GM21825 (cell line): ENCODE results near the gene SYT9.

ENCODE experiments used
- ATAC-seq: cut with Tn5 transposase; IDR thresholded peaks from one replicate; pipeline ENCODE4 v1.9.1; 2021; ENCODE audit warnings: mild to moderate bottlenecking, moderate library complexity; ENCODE audit not compliant: unreplicated experiment

Gene SYT9

DNA sequence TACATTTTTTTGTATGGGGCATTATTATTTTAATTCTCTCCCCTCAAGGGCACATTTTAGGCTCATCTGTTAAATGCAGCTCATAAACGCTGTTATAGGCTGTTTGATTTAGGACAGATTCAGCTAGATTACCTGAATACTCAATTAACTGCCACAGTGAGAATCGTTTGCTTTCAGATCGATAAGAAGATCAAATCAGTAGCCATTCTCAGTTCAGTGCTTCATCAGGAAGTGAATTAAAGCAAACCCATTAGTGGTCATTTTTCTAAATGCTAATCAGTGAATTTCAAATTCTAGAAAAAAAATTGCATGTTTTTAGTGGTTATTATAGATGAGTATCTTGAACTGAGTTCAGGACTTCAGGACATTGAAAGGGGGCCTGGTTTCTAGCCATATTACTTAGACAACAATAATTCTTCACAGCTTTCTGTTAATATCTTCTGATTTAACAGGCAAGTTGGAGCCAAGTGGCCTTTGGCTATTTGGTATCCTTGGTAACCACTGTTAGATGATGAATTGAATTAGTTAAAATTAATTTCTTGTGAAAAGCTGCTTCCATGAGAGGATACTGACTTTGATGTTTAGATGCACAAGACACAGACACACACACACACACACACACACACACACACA is 18.6 kb downstream of the SYT9 start:
- ATAC-seq = no peak

- no peak for ATAC-seq
Observed at GRCh38 chr11:7272373-7272772, 20.7 kb downstream of the SYT9 start.

DNA sequence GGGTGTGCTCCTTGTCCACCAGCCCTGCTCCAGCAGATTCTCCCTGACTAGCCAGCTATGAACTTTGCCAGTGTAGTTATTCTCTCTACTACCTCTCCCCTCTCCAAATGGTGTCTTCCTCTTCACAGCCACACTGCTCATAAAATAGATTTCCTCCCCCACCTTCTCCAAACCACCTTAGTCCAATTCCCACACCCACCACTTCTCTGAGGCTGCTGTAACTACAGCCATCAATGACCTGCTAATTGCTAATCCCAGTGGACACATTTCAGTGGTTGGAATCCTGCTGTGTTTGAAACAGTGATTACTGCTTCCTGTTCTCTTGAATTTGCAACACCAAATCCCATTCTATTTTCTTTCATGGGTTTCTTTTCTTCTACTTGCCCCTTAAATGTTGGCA is 23.4 kb downstream of the SYT9 start:
- ATAC-seq = no peak

- ATAC-seq = no peak
Observed at GRCh38 chr11:7278314-7278917, 26.7 kb downstream of the SYT9 start.

- ATAC-seq = no peak
Observed at GRCh38 chr11:7279676-7280075, 28.0 kb downstream of the SYT9 start.

DNA sequence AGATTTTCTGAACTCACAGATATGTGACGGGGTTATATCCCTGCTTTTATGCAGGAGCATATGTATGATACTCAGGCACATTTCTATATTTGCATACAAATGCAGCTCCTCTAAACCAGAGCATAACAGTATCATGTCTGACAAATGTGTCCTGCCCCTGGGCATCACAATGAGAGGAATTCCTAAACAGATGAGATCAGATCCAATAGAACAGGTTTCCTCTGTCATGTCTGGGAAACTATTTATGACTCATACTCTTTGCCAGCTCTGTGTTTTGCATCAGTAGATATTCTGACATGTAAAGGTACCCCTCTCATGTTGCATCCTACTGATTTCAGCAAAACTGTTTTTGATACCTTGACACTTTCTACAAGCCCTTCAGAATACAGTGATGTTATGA is 29.4 kb downstream of the SYT9 start:
- ATAC-seq = no peak

GRCh38 chr11:7281809-7282208 is 30.1 kb downstream of the SYT9 start:
- no peak for ATAC-seq

GRCh38 chr11:7286178-7286577 is 34.5 kb downstream of the SYT9 start:
- ATAC-seq = no peak

DNA sequence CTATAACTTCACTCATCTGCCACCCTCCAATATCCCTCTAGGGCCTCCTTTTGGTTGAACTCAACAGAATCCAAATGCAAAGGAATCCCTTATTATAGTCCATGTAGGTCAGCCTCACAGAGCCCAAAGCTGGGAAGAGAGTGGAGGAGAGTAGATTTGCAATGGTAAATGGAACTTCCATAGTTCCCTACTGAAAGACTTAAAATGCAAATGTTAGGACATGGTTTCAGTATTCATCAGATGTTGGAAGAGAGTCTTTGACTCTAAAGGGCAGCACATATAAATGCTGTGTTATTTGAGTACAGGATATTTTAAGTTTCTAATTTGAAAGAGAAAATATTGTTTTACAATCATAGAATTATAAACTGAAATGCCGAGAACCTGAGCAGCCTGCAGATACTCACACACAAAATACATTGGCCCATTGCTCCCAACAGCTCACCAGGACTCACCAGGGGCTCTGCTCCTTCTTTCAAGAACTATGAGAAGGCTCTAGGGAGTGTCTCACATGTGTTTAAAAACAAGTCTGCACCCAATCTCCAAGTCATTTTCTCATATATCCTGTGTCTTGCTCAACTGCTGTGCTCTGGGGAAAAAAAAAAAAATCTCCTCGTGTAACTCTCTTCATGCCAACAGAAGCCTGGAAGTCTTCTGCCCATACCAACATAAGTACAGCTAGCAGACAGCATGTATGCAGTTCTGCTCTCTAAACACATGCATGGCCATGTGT is 39.6 kb downstream of the SYT9 start:
- no peak for ATAC-seq

GRCh38 chr11:7292922-7293321 is 41.2 kb downstream of the SYT9 start:
- ATAC-seq = no peak

DNA sequence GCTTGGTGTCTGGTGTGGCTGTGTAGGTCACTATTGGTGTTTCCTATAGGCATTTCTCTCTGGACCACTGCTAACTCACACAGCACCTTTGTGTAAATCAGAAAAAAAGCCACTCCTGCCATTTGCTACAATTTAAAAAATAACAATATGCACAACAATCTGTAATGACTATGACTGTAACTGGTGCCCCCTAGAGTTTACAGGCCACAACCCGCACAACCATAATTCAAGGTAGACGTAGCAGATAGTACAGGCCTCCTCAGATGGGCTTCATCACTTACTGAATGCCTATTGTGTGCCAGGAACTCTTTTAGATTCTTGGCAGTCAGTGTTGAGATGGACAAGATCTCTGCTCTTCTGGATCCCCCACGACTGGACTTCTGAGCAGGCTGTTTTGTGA is 47.7 kb downstream of the SYT9 start:
- ATAC-seq = no peak

DNA sequence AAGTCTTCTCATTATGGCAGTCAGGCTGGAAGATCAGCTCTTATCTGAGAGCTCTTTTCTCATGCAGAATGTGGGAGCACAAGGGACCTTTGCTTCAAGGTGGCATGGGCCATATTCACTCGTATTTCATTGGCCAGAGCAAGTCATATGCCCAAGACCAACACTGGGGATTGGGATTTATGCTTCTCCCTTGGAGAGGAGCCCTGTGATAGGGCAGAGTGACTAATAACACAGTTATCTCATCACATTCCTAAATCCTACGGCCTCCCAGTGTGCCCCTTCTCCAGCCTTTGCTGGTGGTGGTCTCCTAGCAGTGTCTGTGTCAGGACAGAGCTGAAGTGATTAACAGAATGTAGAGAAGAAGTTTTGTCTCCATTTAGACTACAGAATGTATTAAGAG is 48.6 kb downstream of the SYT9 start:
- ATAC-seq = no peak

DNA sequence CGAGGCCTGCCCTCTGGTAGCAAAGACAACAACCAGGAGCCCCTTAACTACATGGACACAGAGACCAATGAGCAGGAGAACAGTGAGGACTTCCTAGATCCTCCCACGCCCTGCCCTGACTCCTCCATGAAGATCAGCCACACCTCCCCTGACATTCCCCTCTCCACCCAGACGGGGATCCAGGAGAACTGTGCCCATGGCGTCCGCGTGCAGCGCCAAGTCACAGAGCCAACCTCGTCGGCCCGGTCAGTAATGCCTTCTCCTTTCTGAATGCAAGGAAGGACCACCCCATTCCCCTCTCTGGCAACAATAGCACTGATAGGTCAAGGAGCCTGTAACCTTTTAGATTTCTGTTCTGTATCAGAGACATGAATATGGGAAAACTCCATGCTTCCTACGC is 51.4 kb downstream of the SYT9 start:
- no peak for ATAC-seq

DNA sequence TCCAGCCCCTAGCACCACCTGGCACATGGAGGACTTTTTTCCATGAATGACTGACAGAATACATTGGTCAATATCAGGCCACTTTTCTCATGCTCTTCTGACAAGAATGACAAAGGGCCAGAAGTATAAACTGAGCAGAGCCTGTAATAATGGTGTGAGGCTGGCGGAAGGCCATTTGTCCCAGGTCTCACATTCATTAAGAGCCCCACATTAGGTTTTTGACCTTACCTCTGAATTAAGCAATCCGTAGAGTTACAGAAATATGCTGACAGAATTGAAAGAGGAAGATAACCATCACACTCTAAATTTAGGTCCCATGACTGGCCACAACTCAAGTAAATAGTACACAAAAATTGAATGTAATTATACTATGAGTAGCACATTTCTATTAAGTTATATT is 55.2 kb downstream of the SYT9 start:
- ATAC-seq = no peak

DNA sequence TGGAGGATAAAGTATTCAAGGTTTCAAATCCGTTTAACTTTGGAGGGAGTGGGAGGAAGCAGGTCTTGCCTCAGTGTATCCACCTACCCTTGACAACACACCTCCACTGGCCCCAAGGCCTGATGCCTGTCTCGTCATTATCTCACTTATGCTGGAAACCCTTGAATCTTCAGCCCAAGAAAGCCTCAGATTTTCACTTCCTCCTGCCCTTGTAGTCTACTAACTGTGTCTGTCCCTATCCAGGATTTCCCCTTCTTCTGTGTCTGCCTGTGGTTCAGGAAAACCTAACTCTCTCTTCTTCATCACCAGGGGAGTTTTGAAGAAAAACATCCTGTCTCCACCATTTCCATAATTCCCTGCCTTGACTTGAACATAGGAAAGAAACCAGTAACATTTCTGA is 56.1 kb downstream of the SYT9 start:
- ATAC-seq = no peak

- no peak for ATAC-seq
Observed at GRCh38 chr11:7311903-7312302, 60.2 kb downstream of the SYT9 start.

GRCh38 chr11:7314811-7315604 is 63.3 kb downstream of the SYT9 start:
- ATAC-seq = no peak

GRCh38 chr11:7319501-7319900 is 67.8 kb downstream of the SYT9 start:
- no peak for ATAC-seq

DNA sequence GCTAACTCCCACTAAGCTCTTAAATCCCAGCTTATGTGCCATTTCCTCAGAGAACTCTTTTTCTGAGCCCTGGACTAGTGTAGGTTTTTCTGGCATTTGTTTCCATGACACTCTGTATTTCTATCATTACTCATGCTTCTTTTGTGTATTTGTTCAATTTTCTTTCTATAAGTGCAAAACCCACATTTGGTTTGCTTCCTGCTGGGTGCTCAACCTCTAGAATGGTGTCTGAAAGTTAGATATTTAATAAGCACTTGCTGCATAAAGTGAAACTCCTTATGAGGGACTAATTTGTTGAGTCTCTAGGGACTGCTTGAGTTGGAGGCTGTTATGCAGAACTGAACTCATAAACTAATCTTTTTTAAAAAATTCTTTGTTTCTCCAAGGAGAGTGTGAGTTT is 68.6 kb downstream of the SYT9 start:
- no peak for ATAC-seq

GRCh38 chr11:7321473-7322450 is 70.1 kb downstream of the SYT9 start:
- no peak for ATAC-seq
